GM23248 (cell line): ENCODE measurements around the gene EPS8.

ENCODE experiments used
- EZH2 ChIP-seq: fragments of 200-600 bp; sonication (generic); IDR thresholded peaks from 2 replicates; pipeline ENCODE4 v1.6.1; 2018; ENCODE audit warnings: antibody characterized with exemption, mild to moderate bottlenecking; ENCODE audit not compliant: insufficient read depth, poor library complexity, severe bottlenecking
- EZH2phosphoT487 ChIP-seq: fragments of 200-600 bp; sonication (generic); IDR thresholded peaks from 2 replicates; pipeline ENCODE4 v1.6.1; 2018; ENCODE audit warnings: antibody characterized with exemption, moderate library complexity, mild to moderate bottlenecking, low read depth; ENCODE audit not compliant: insufficient read depth

GRCh38 chr12:15830538-15830937, 41.4 kb upstream of the EPS8 start:
- TF ChIP-seq EZH2 = no peak
- no peak for TF ChIP-seq EZH2phosphoT487
